IMR-90 (cell line): ENCODE measurements around the gene RPP40.

Source experiments
- CEBPB ChIP-seq: IDR thresholded peaks from 2 replicates; pipeline ENCODE4 v1.6.1; 2012; ENCODE audit warnings: low read depth, low read length, improper control_type of control experiment
- POLR2A ChIP-seq: IDR thresholded peaks from 2 replicates; pipeline ENCODE4 v1.6.1; 2012; ENCODE audit warnings: mild to moderate bottlenecking, low read depth, low read length

GRCh38 chr6:5028301-5028700 is 24.5 kb upstream of the RPP40 start:
- TF ChIP-seq CEBPB: no peak
- TF ChIP-seq POLR2A: no peak
